Activated gamma-delta T cell treated with anti-CD3 and anti-CD28 coated beads, Interleukin-2, amount 50 U/mL, for 16 hours (primary cell): ENCODE data around the gene ZSCAN2.

Experiments
- DNase-seq: peaks from one replicate; pipeline ENCODE4 v3.0.0-alpha.2; 2020; ENCODE audit warnings: low read depth

The ZSCAN2 gene

GRCh38 chr15:84598993-84599392, 1.8 kb upstream of the ZSCAN2 start:
- no peak for DNase-seq

- no peak for DNase-seq
These were observed 903 bp upstream of the ZSCAN2 start for GRCh38 chr15:84599906-84600305.

- DNase-seq = peak; percentile 12
These were observed 500 bp upstream of the ZSCAN2 start for GRCh38 chr15:84600331-84600686.

GRCh38 chr15:84601555-84601838, 688 bp downstream of the ZSCAN2 start:
- no peak for DNase-seq

- DNase-seq = no peak
These were observed 3.0 kb downstream of the ZSCAN2 start for GRCh38 chr15:84603630-84604379.

GRCh38 chr15:84604826-84605553, 4.2 kb downstream of the ZSCAN2 start:
- DNase-seq = no peak

GRCh38 chr15:84605554-84605882, 4.7 kb downstream of the ZSCAN2 start:
- DNase-seq = no peak

GRCh38 chr15:84606653-84607120, 5.9 kb downstream of the ZSCAN2 start:
- DNase-seq = no peak

- no peak for DNase-seq
These were observed 8.0 kb downstream of the ZSCAN2 start for GRCh38 chr15:84608707-84609284.

- no peak for DNase-seq
These were observed 9.2 kb downstream of the ZSCAN2 start for GRCh38 chr15:84609818-84610525.

- DNase-seq = no peak
These were observed 10.8 kb downstream of the ZSCAN2 start for GRCh38 chr15:84611631-84612030.

- no peak for DNase-seq
These were observed 15.4 kb downstream of the ZSCAN2 start for GRCh38 chr15:84616235-84616634.

GRCh38 chr15:84620626-84621025, 19.8 kb downstream of the ZSCAN2 start:
- DNase-seq = no peak

GRCh38 chr15:84621358-84621979, 20.7 kb downstream of the ZSCAN2 start:
- no peak for DNase-seq

GRCh38 chr15:84624359-84624758, 23.6 kb downstream of the ZSCAN2 start:
- DNase-seq = no peak

- DNase-seq = no peak
These were observed 24.3 kb downstream of the ZSCAN2 start for GRCh38 chr15:84625123-84625522.

GRCh38 chr15:84629033-84629432, 28.2 kb downstream of the ZSCAN2 start:
- DNase-seq = no peak

GRCh38 chr15:84631706-84632272, 31.0 kb downstream of the ZSCAN2 start:
- no peak for DNase-seq

- peak; percentile 44 for DNase-seq
These were observed 32.8 kb downstream of the ZSCAN2 start for GRCh38 chr15:84633311-84634227.

GRCh38 chr15:84634228-84634837, 33.5 kb downstream of the ZSCAN2 start:
- DNase-seq = no peak

- DNase-seq = no peak
These were observed 37.3 kb downstream of the ZSCAN2 start for GRCh38 chr15:84638103-84638502.
